Activated B cell treated with CpG ODN at 0.5 μM for 24 hours (primary cell): ENCODE measurements around the gene ORM1. TPM values are rescaled to one million over a fixed set of nuclear protein-coding genes. Genes with fewer than 3 reads are reported as not detected.

Experiments
- ATAC-seq: fragments of 200-7000 bp; cut with Tn5 transposase; one replicate; pipeline ENCODE4 v1.10.0; 2021; ENCODE audit warnings: low read depth, mild to moderate bottlenecking, moderate library complexity
- CTCF ChIA-PET: fragments of 350-600 bp; sonication (Branson Sonifier 250); formaldehyde crosslinking; loops from one replicate; lab custom pipeline; 2021; ENCODE audit warnings: antibody characterized with exemption; lab: Charles Lee
- POLR2A ChIA-PET: fragments of 350-600 bp; sonication (Branson Sonifier 250); formaldehyde crosslinking; loops from one replicate; lab custom pipeline; 2021; ENCODE audit warnings: antibody characterized with exemption; lab: Charles Lee
- DNase-seq: peaks from one replicate; pipeline ENCODE4 v3.0.0; 2022
- H3K27ac Mint-ChIP-seq: one replicate; pipeline ENCODE4 v1.8.0; 2020; ENCODE audit warnings: mixed read lengths
- H3K27me3 Mint-ChIP-seq: one replicate; pipeline ENCODE4 v1.8.0; 2021; ENCODE audit warnings: mixed read lengths
- H3K36me3 Mint-ChIP-seq: one replicate; pipeline ENCODE4 v1.8.0; 2021; ENCODE audit warnings: low read depth, mixed read lengths
- H3K4me1 Mint-ChIP-seq: one replicate; pipeline ENCODE4 v1.8.0; 2021; ENCODE audit warnings: mixed read lengths
- H3K4me3 Mint-ChIP-seq: one replicate; pipeline ENCODE4 v1.8.0; 2020; ENCODE audit warnings: mild to moderate bottlenecking, mixed read lengths
- H3K9me3 Mint-ChIP-seq: one replicate; pipeline ENCODE4 v1.8.0; 2020; ENCODE audit warnings: mixed read lengths
- intact Hi-C: fragments of 100-400 bp; cut with micrococcal nuclease; formaldehyde crosslinking; loops from one replicate; pipeline ENCODE4 v1.15.1; 2024
- total RNA-seq: library from RNA; stranded (reverse); gene quantifications from 2 replicates; pipeline ENCODE4 v1.2.3, GENCODE V29; 2022
- TF ChIP-seq, protein P1 (sequence below): fragments of 200-600 bp; IDR thresholded peaks from one replicate; pipeline ENCODE4 v1.8.0; 2022; ENCODE audit warnings: antibody characterized with exemption, mild to moderate bottlenecking

The ORM1 gene
- total RNA-seq, 1 donor from 2014 or later: not detected

GRCh38 chr9:114374936-114375335 lies 52.0 kb downstream of the ORM1 start:
- H3K4me1 Mint-ChIP-seq: peaks cover 94% of the 10 kb centered on the region
- peaks cover 85% of the 10 kb centered on the region for H3K36me3 Mint-ChIP-seq
- H3K27me3 Mint-ChIP-seq: no peaks in the 10 kb centered on the region
- peak overlapping the region; percentile 98 for H3K27ac Mint-ChIP-seq
- POLR2A ChIA-PET: interaction anchor here (1.1 to 15.2 kb wide), 3 partner anchors 11 to 965 kb away, joined by 4 to 913 read pairs (median 42); partner anchors contain the start of genes AKNA, C9orf43 and POLE3
- ATAC-seq (no peak), DNase-seq (no peak)
- CTCF ChIA-PET: no interaction called here
- H3K4me3 Mint-ChIP-seq: peak overlapping the region; percentile 0
- no peaks in the 10 kb centered on the region for H3K9me3 Mint-ChIP-seq
- TF ChIP-seq, protein P1, sequence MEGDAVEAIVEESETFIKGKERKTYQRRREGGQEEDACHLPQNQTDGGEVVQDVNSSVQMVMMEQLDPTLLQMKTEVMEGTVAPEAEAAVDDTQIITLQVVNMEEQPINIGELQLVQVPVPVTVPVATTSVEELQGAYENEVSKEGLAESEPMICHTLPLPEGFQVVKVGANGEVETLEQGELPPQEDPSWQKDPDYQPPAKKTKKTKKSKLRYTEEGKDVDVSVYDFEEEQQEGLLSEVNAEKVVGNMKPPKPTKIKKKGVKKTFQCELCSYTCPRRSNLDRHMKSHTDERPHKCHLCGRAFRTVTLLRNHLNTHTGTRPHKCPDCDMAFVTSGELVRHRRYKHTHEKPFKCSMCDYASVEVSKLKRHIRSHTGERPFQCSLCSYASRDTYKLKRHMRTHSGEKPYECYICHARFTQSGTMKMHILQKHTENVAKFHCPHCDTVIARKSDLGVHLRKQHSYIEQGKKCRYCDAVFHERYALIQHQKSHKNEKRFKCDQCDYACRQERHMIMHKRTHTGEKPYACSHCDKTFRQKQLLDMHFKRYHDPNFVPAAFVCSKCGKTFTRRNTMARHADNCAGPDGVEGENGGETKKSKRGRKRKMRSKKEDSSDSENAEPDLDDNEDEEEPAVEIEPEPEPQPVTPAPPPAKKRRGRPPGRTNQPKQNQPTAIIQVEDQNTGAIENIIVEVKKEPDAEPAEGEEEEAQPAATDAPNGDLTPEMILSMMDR: no peak
- intact Hi-C loops: no loop called here

- Mint-ChIP-seq H3K27me3 (no peaks in the 10 kb centered on the region), H3K36me3 (peaks cover 86% of the 10 kb centered on the region)
Observed at GRCh38 chr9:114375386-114376175, 52.7 kb downstream of the ORM1 start.

More at GRCh38 chr9:114375386-114376175, 52.7 kb downstream of the ORM1 start:
- ATAC-seq (no peak), DNase-seq (no peak)
- H3K9me3 Mint-ChIP-seq: no peaks in the 10 kb centered on the region
- ChIA-PET CTCF (no interaction called here), POLR2A (interaction anchor here (0.9 to 15.2 kb wide), 5 partner anchors 10 to 965 kb away, joined by 4 to 913 read pairs (median 37); partner anchors contain the start of genes AKNA, C9orf43 and POLE3)
- TF ChIP-seq, protein P1: no peak
- peaks cover 91% of the 10 kb centered on the region for H3K4me1 Mint-ChIP-seq
- intact Hi-C loops: no loop called here
- no peak overlapping the region for H3K4me3 Mint-ChIP-seq
- H3K27ac Mint-ChIP-seq: peak overlapping the region; percentile 98

Other genes starting within 250 kb of the ORM1 start
- not detected in 2 replicates for gene AMBP, start 244.8 kb upstream of the ORM1 start, total RNA-seq
- gene KIF12, start 223.8 kb upstream of the ORM1 start, total RNA-seq: not detected in 2 replicates
- 0.33 and 0.44 TPM in 2 replicates for gene COL27A1, start 167.6 kb upstream of the ORM1 start, total RNA-seq
- not detected in 2 replicates for gene ORM2, start 6.8 kb downstream of the ORM1 start, total RNA-seq
- 283 and 322 TPM in 2 replicates for gene AKNA, start 64.9 kb downstream of the ORM1 start, total RNA-seq
- gene WHRN, start 182.4 kb downstream of the ORM1 start, total RNA-seq: 12.4 and 14.5 TPM in 2 replicates